HepG2 (cell line): ENCODE data around the gene MT1A. TPM values are rescaled to one million over a fixed set of nuclear protein-coding genes. Genes with fewer than 3 reads are reported as not detected.
A peak's percentile ranks its signal among the peaks of the same experiment; 100 is the strongest.

Experiments
- ARID5B ChIP-seq: IDR thresholded peaks from 2 replicates; pipeline ENCODE4 v1.4.0; 2020; ENCODE audit warnings: mild to moderate bottlenecking, missing genetic modification reagents
- ATF7-NPFF ChIP-seq: sonication (generic); formaldehyde crosslinking; IDR thresholded peaks from 2 replicates; pipeline ENCODE4 v1.8.1; 2023; ENCODE audit warnings: mild to moderate bottlenecking, low read depth, missing genetic modification reagents, moderate library complexity
- CREB1 ChIP-seq, 2 experiments: fragments of 450-650 bp in 1 of 2; IDR thresholded peaks; 2 replicates each; pipeline ENCODE4 v1.6.1; 2016 to 2017; ENCODE audit warnings: control low read depth in 1 of 2, mild to moderate bottlenecking in 1 of 2, missing compliant biosample characterization in 1 of 2, missing genetic modification characterization in 1 of 2
- HDAC2 ChIP-seq: sonication (generic); formaldehyde crosslinking; IDR thresholded peaks from 2 replicates; pipeline ENCODE4 v1.4.0; 2020; ENCODE audit warnings: missing genetic modification reagents
- HNF1B ChIP-seq: sonication (generic); formaldehyde crosslinking; IDR thresholded peaks from 2 replicates; pipeline ENCODE4 v1.5.1; 2020; ENCODE audit warnings: mild to moderate bottlenecking, moderate library complexity, missing genetic modification reagents
- IRF1 ChIP-seq: sonication (generic); formaldehyde crosslinking; IDR thresholded peaks from 2 replicates; pipeline ENCODE4 v1.4.0; 2020; ENCODE audit warnings: low read depth, mild to moderate bottlenecking, missing genetic modification reagents
- KDM5B ChIP-seq: sonication (generic); formaldehyde crosslinking; IDR thresholded peaks from 2 replicates; pipeline ENCODE4 v1.4.0; 2020; ENCODE audit warnings: missing genetic modification reagents, mild to moderate bottlenecking, borderline replicate concordance
- KMT2B ChIP-seq: IDR thresholded peaks from 2 replicates; pipeline ENCODE4 v1.6.1; 2016; ENCODE audit warnings: missing genetic modification reagents, missing compliant biosample characterization
- RELA ChIP-seq: sonication (generic); formaldehyde crosslinking; IDR thresholded peaks from 2 replicates; pipeline ENCODE4 v1.4.0; 2020; ENCODE audit warnings: missing genetic modification reagents
- TARDBP ChIP-seq: sonication (generic); formaldehyde crosslinking; IDR thresholded peaks from 2 replicates; pipeline ENCODE4 v1.8.0; 2022; ENCODE audit warnings: mild to moderate bottlenecking, missing genetic modification reagents
- ZBTB3 ChIP-seq: sonication (generic); formaldehyde crosslinking; IDR thresholded peaks from 2 replicates; pipeline ENCODE4 v1.4.0; 2020; ENCODE audit warnings: low read depth, mild to moderate bottlenecking, moderate library complexity, missing genetic modification reagents, borderline replicate concordance
- ZNF180 ChIP-seq: sonication (generic); formaldehyde crosslinking; IDR thresholded peaks from 2 replicates; pipeline ENCODE4 v1.4.0; 2020; ENCODE audit warnings: low read depth, missing genetic modification reagents, borderline replicate concordance
- ZNF563 ChIP-seq: sonication (generic); formaldehyde crosslinking; IDR thresholded peaks from 2 replicates; pipeline ENCODE4 v1.8.0; 2022; ENCODE audit warnings: mild to moderate bottlenecking, moderate library complexity, missing genetic modification reagents
- ZNF776 ChIP-seq: sonication (generic); formaldehyde crosslinking; IDR thresholded peaks from 2 replicates; pipeline ENCODE4 v1.4.0; 2020; ENCODE audit warnings: mild to moderate bottlenecking, missing genetic modification reagents
- ZNF777 ChIP-seq: sonication (generic); formaldehyde crosslinking; IDR thresholded peaks from 2 replicates; pipeline ENCODE4 v1.4.0; 2020; ENCODE audit warnings: missing genetic modification reagents
- ZNF788 ChIP-seq: sonication (generic); formaldehyde crosslinking; IDR thresholded peaks from 2 replicates; pipeline ENCODE4 v1.5.0; 2020; ENCODE audit warnings: mild to moderate bottlenecking, missing genetic modification reagents, borderline replicate concordance
- ZNF800 ChIP-seq: sonication (generic); formaldehyde crosslinking; IDR thresholded peaks from 2 replicates; pipeline ENCODE4 v1.4.0; 2020; ENCODE audit warnings: missing genetic modification reagents
- ZNF841 ChIP-seq: sonication (generic); formaldehyde crosslinking; IDR thresholded peaks from 2 replicates; pipeline ENCODE4 v1.8.1; 2023; ENCODE audit warnings: missing genetic modification reagents, borderline replicate concordance
- polyA plus RNA-seq, 8 experiments: library from polyadenylated mRNA; depleted of rRNA in 3 of 8; stranded (reverse) in 7 of 8; unstranded in 1 of 8; fragments of >200 nt; fragmentation: Illumina TruSeq in 4 of 8; extraction: Trizol in 4 of 8; gene quantifications; 2 replicates each; pipeline versions ENCODE4 v1.2.1 to v1.2.3, GENCODE V29; 2011 to 2016; ENCODE audit warnings: low read depth in 4 of 8, missing spikeins in 1 of 8, mixed read lengths in 1 of 8; ENCODE audit not compliant: insufficient read depth in 1 of 8
- total RNA-seq, 5 experiments: library from RNA; depleted of rRNA; stranded (reverse); fragments of >200 nt; fragmentation: Illumina TruSeq; extraction: Trizol; gene quantifications; 2 replicates each; pipeline ENCODE4 v1.2.3, GENCODE V29; 2016; ENCODE audit warnings: low read depth in 1 of 5

MT1A gene
- total and polyA plus RNA-seq, 2 of the 13 experiments (the other 11 are each of a cell fraction or from before 2014, with no cell fraction given) = 8.3 to 10.4 TPM

GRCh38 chr16:56625140-56625942 lies 13.1 kb upstream of the MT1A start, which contains the start of gene MT1E (continued):
- peak; percentile 69; the same call in 1 of the 2 replicates for TF ChIP-seq ATF7-NPFF
- TF ChIP-seq HNF1B (CRISPR knock-in tag) = peak; percentile 30; the same call in 1 of the 2 replicates
- TF ChIP-seq ZBTB3 (CRISPR knock-in tag) = 0 out of 2 replicates have a peak, but pooled peaks have one; percentile 31
- peak; percentile 98 for TF ChIP-seq ZNF800
- TF ChIP-seq ZNF776 (CRISPR knock-in tag) = peak; percentile 71; the same call in 1 of the 2 replicates
- peak; percentile 60 for TF ChIP-seq HDAC2
- TF ChIP-seq ZNF563 (CRISPR knock-in tag) = peak; percentile 94
- no peak for TF ChIP-seq CREB1 (IDR thresholded peaks at IDR 0.05)
- TF ChIP-seq CREB1 (CRISPR knock-in tag; IDR thresholded peaks at IDR 0.05) = peak; percentile 50; the same call in 1 of the 2 replicates
- TF ChIP-seq ZNF777 = peak; percentile 84
- peak; percentile 12; the same call in 1 of the 2 replicates for TF ChIP-seq ARID5B (CRISPR knock-in tag)
- TF ChIP-seq KMT2B (CRISPR knock-in tag) = peak; percentile 54; the same call in 1 of the 2 replicates
- peak; percentile 69 for TF ChIP-seq TARDBP (CRISPR knock-in tag)
- peak; percentile 39; the same call in 1 of the 2 replicates for TF ChIP-seq KDM5B (CRISPR knock-in tag)
- TF ChIP-seq IRF1 = no peak
- TF ChIP-seq ZNF788 (CRISPR knock-in tag) = peak; percentile 78
- no peak for TF ChIP-seq ZNF841 (CRISPR knock-in tag)
- no peak for TF ChIP-seq ZNF180 (CRISPR knock-in tag)
- TF ChIP-seq RELA = peak; percentile 72; the same call in 1 of the 2 replicates
